ENCODE results near the gene IL21R.

DNA sequence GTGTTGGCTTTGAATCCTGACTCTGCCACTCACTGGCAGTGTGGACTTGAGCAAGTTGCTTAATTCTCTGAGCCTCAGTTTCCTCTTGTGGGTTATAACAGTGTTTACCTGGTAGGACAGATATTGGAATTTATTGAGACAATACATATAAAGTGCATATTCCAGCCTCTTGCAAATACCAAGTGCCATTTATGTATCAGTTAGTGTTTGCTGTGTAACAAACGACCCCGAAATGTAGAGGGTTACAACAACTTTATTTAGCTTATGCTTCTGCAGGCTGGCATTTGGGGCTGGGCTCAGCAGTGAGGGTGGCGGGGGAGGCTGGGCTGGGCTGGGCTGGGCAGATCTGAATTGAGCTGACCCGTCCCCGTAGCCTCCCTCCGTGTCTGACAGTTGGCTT is 42.4 kb upstream of the IL21R start:
- TF ChIP-seq, protein P1, sequence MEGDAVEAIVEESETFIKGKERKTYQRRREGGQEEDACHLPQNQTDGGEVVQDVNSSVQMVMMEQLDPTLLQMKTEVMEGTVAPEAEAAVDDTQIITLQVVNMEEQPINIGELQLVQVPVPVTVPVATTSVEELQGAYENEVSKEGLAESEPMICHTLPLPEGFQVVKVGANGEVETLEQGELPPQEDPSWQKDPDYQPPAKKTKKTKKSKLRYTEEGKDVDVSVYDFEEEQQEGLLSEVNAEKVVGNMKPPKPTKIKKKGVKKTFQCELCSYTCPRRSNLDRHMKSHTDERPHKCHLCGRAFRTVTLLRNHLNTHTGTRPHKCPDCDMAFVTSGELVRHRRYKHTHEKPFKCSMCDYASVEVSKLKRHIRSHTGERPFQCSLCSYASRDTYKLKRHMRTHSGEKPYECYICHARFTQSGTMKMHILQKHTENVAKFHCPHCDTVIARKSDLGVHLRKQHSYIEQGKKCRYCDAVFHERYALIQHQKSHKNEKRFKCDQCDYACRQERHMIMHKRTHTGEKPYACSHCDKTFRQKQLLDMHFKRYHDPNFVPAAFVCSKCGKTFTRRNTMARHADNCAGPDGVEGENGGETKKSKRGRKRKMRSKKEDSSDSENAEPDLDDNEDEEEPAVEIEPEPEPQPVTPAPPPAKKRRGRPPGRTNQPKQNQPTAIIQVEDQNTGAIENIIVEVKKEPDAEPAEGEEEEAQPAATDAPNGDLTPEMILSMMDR (IDR thresholded peaks at IDR 0.05; ENCODE audit: extremely low read depth in 1 of 2, insufficient read depth in 1 of 2, low read depth in 1 of 2, low read length in 2 of 2), result no peak
- TF ChIP-seq POLR2A (IDR thresholded peaks at IDR 0.05; ENCODE audit: low read depth, low read length), result no peak
- TF ChIP-seq EZH2 (IDR thresholded peaks at IDR 0.05; ENCODE audit: borderline replicate concordance, low read depth, low read length, severe bottlenecking), result no peak
- no peak for TF ChIP-seq POLR2AphosphoS5 (IDR thresholded peaks at IDR 0.05; ENCODE audit: insufficient read depth, low read depth, low read length)
- no peak for TF ChIP-seq FOS (IDR thresholded peaks at IDR 0.05; ENCODE audit: borderline replicate concordance, insufficient read depth, low read length)
- no peak for TF ChIP-seq JUN (IDR thresholded peaks at IDR 0.05; ENCODE audit: borderline replicate concordance, insufficient read depth, insufficient read length, low read depth)
- TF ChIP-seq, protein P2, sequence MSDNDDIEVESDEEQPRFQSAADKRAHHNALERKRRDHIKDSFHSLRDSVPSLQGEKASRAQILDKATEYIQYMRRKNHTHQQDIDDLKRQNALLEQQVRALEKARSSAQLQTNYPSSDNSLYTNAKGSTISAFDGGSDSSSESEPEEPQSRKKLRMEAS (IDR thresholded peaks at IDR 0.05; ENCODE audit: insufficient read depth, insufficient read length), result no peak
- TF ChIP-seq MYC (IDR thresholded peaks at IDR 0.05; ENCODE audit: low read depth, low read length), result no peak
- no peak for TF ChIP-seq GATA2 (IDR thresholded peaks at IDR 0.05; ENCODE audit: insufficient read depth, insufficient read length, low read depth, low read length)
